Right lobe of liver (tissue), 6 donors: ENCODE results near the gene CNPY4. TPM values are rescaled to one million over a fixed set of nuclear protein-coding genes. Genes with fewer than 3 reads are reported as not detected.

Experiments
- ATAC-seq, 4 donors: fragments of 200-7000 bp; cut with Tn5 transposase; one replicate each; pipeline ENCODE4 v1.9.1; 2020; ENCODE audit warnings: mild to moderate bottlenecking in 4 of 4, moderate library complexity in 4 of 4
- DNase-seq, 3 donors: peaks; one replicate each; pipeline ENCODE4 v3.0.0-alpha.2; 2020
- H3K27ac ChIP-seq, 3 donors: fragments of 200-600 bp; one replicate each; pipeline ENCODE4 v1.8.0; 2022
- H3K27me3 ChIP-seq, 2 donors: fragments of 200-600 bp; one replicate each; pipeline ENCODE4 v1.8.0; 2022
- H3K36me3 ChIP-seq, 4 donors: fragments of 200-600 bp; sonication (generic) in 1 of 4; one replicate each; pipeline versions ENCODE4 v1.5.1 to v1.8.0; 2017 to 2022; ENCODE audit warnings: control low read depth in 1 of 4
- H3K4me1 ChIP-seq, 4 donors: fragments of 200-600 bp; sonication (generic) in 1 of 4; one replicate each; pipeline versions ENCODE4 v1.5.1 to v1.8.0; 2017 to 2022; ENCODE audit warnings: control low read depth in 1 of 4
- H3K4me3 ChIP-seq, 3 donors: fragments of 200-600 bp; one replicate each; pipeline ENCODE4 v1.8.0; 2022
- H3K9me3 ChIP-seq, 4 donors: fragments of 200-600 bp; sonication (generic) in 1 of 4; one replicate each; pipeline versions ENCODE4 v1.5.1 to v1.8.0; 2017 to 2022; ENCODE audit warnings: control low read depth in 1 of 4
- CTCF ChIP-seq, 4 donors: fragments of 200-600 bp in 3 of 4; fragments of 450-650 bp in 1 of 4; IDR thresholded peaks; one replicate each; pipeline versions ENCODE4 v1.5.1 to v1.8.0; 2016 to 2022; ENCODE audit warnings: antibody characterized with exemption in 4 of 4, mild to moderate bottlenecking in 2 of 4
- POLR2A ChIP-seq: fragments of 450-650 bp; IDR thresholded peaks from one replicate; pipeline ENCODE4 v1.6.1; 2017; ENCODE audit warnings: antibody characterized with exemption, mild to moderate bottlenecking
- WGBS: methylation state at CpG from one replicate; pipeline ENCODE4 v1.1.6; 2018; ENCODE audit warnings: low coverage, low lambda C conversion rate; ENCODE audit not compliant: insufficient coverage; ENCODE audit errors: missing lambda C conversion rate; 5-methylcytosine and 5-hydroxymethylcytosine counted together
- intact Hi-C, 2 donors: fragments of 100-400 bp; cut with DNase I; formaldehyde crosslinking; loops; one replicate each; pipeline versions ENCODE4 v1.11.2 to v1.14.1; 2022
- total RNA-seq, 6 experiments: library from RNA; depleted of rRNA in 2 of 6; stranded (reverse); fragments of >200 nt in 2 of 6; fragmentation: NEBNext Ultra II Directional in 3 of 6; extraction: Animal tissue kit (Norgen Biotek cat#: 25700) in 3 of 6; gene quantifications; one replicate each; pipeline versions ENCODE4 v1.1.0 to v1.2.4, GENCODE V29; 2016 to 2023
- donor health status: DM: no; HTN: yes; CAD: no.
- donor health status: DM: no; HTN: no; CAD: no.
- donor health status: DM: no; HTN: no; CAD: no.
- donor health status: DM: no; HTN: yes; CAD: no.
- donor health status: DM: no; HTN: yes; CAD: no.

The CNPY4 gene
- total RNA-seq, 6 experiments from 2014 or later: 2.9 to 4.9 (median 3.9) TPM

- TF ChIP-seq CTCF (IDR thresholded peaks at IDR 0.05): no peak
- no peak for TF ChIP-seq POLR2A
- peaks cover 8 to 87% (median 52%) of the 10 kb centered on the region in 4 donors for H3K36me3 ChIP-seq
- no peaks in the 10 kb centered on the region for H3K9me3 ChIP-seq
- no peak for ATAC-seq
- DNase-seq: no peak
- H3K27ac ChIP-seq: no peak overlapping the region
- 76% methylated on average over 9 of the region's 16 CpGs for whole genome bisulfite sequencing
- no peak overlapping the region for H3K4me3 ChIP-seq
- H3K27me3 ChIP-seq: no peaks in the 10 kb centered on the region
- peaks cover 0 to 8% (median 0%) of the 10 kb centered on the region in 4 donors for H3K4me1 ChIP-seq
- intact Hi-C loops: no loop called here
These were observed 25.4 kb upstream of the CNPY4 start for GRCh38 chr7:100093925-100094486.

GRCh38 chr7:100095289-100095688, 24.1 kb upstream of the CNPY4 start:
- Histone ChIP-seq H3K27me3 (no peaks in the 10 kb centered on the region), H3K4me3 (no peak overlapping the region), H3K36me3 (peaks cover 8 to 94% (median 55%) of the 10 kb centered on the region in 4 donors), H3K4me1 (peaks cover 0 to 6% (median 0%) of the 10 kb centered on the region in 4 donors), H3K9me3 (no peaks in the 10 kb centered on the region), H3K27ac (no peak overlapping the region)
- intact Hi-C loops: no loop called here
- TF ChIP-seq POLR2A (no peak), CTCF (IDR thresholded peaks at IDR 0.05) (no peak)
- 84% methylated on average over 4 of the region's 9 CpGs for WGBS
- ATAC-seq (no peak), DNase-seq (no peak)

GRCh38 chr7:100095704-100096103, 23.7 kb upstream of the CNPY4 start:
- peak in 1 of 3 donors; percentile 30 for DNase-seq
- Histone ChIP-seq H3K27ac (no peak overlapping the region), H3K36me3 (peaks cover 8 to 90% (median 53%) of the 10 kb centered on the region in 4 donors), H3K27me3 (no peaks in the 10 kb centered on the region), H3K9me3 (no peaks in the 10 kb centered on the region), H3K4me3 (no peak overlapping the region), H3K4me1 (peaks cover 0 to 6% (median 0%) of the 10 kb centered on the region in 4 donors)
- no peak for ATAC-seq
- WGBS: 89% methylated on average over 7 of the region's 17 CpGs
- no peak for TF ChIP-seq CTCF (IDR thresholded peaks at IDR 0.05)
- TF ChIP-seq POLR2A: no peak
- intact Hi-C loops: no loop called here

GRCh38 chr7:100098913-100099312, 20.5 kb upstream of the CNPY4 start:
- H3K9me3 ChIP-seq: no peaks in the 10 kb centered on the region
- no peaks in the 10 kb centered on the region for H3K27me3 ChIP-seq
- H3K4me3 ChIP-seq: no peak overlapping the region
- WGBS: 87% methylated on average over 7 of the region's 10 CpGs
- intact Hi-C loops: no loop called here
- ATAC-seq: no peak
- peaks cover 0 to 6% (median 0%) of the 10 kb centered on the region in 4 donors for H3K4me1 ChIP-seq
- no peak for TF ChIP-seq POLR2A
- DNase-seq: no peak
- H3K36me3 ChIP-seq: peaks cover 8 to 58% (median 41%) of the 10 kb centered on the region in 4 donors
- no peak overlapping the region for H3K27ac ChIP-seq

GRCh38 chr7:100099452-100099851, 20.0 kb upstream of the CNPY4 start:
- intact Hi-C loops: no loop called here
- H3K27ac ChIP-seq: no peak overlapping the region
- H3K4me1 ChIP-seq: peaks cover 0 to 6% (median 0%) of the 10 kb centered on the region in 4 donors
- no peak for TF ChIP-seq CTCF (IDR thresholded peaks at IDR 0.05)
- TF ChIP-seq POLR2A: no peak
- 74% methylated on average over 9 of the region's 12 CpGs for WGBS
- peak overlapping the region in 1 of 3 donors; percentile 84 for H3K4me3 ChIP-seq
- H3K9me3 ChIP-seq: no peaks in the 10 kb centered on the region
- H3K36me3 ChIP-seq: peaks cover 8 to 52% (median 37%) of the 10 kb centered on the region in 4 donors
- DNase-seq: no peak
- H3K27me3 ChIP-seq: no peaks in the 10 kb centered on the region
- ATAC-seq: no peak
